Left ventricle myocardium inferior (tissue), 1 donor: ENCODE measurements around the gene AKIRIN2. TPM values are rescaled to one million over a fixed set of nuclear protein-coding genes. Genes with fewer than 3 reads are reported as not detected.

Experiments
- DNase-seq: peaks from one replicate; pipeline ENCODE4 v3.0.0-alpha.2; 2020
- H3K27ac ChIP-seq: fragments of 200-600 bp; replicated peaks from 2 replicates; pipeline ENCODE4 v1.8.0; 2021
- H3K27me3 ChIP-seq: fragments of 200-600 bp; 2 replicates; pipeline ENCODE4 v1.8.0; 2021; ENCODE audit warnings: low read depth
- H3K36me3 ChIP-seq: fragments of 200-600 bp; 2 replicates; pipeline ENCODE4 v1.8.0; 2021
- H3K4me1 ChIP-seq: fragments of 200-600 bp; 2 replicates; pipeline ENCODE4 v1.8.0; 2021
- H3K4me3 ChIP-seq: fragments of 200-600 bp; 2 replicates; pipeline ENCODE4 v1.8.0; 2021; ENCODE audit warnings: mild to moderate bottlenecking, moderate library complexity
- H3K9me3 ChIP-seq: fragments of 200-600 bp; replicated peaks from 2 replicates; pipeline ENCODE4 v1.8.0; 2021
- CTCF ChIP-seq: fragments of 200-600 bp; IDR thresholded peaks from 2 replicates; pipeline ENCODE4 v1.8.0; 2021; ENCODE audit warnings: antibody characterized with exemption, mild to moderate bottlenecking, borderline replicate concordance
- intact Hi-C: fragments of 100-400 bp; cut with micrococcal nuclease; formaldehyde crosslinking; loops from one replicate; pipeline ENCODE4 v1.11.0; 2022
- total RNA-seq: library from RNA; stranded (reverse); fragmentation: NEBNext Ultra II Directional; extraction: Animal tissue kit (Norgen Biotek cat#: 25700); gene quantifications from one replicate; pipeline ENCODE4 v1.2.1, GENCODE V29; 2021
- donor health status: DM: no; HTN: yes; CAD: no; lungs with severe emphysema.

Gene AKIRIN2
- total RNA-seq, 1 donor from 2014 or later = 42.3 TPM

DNA sequence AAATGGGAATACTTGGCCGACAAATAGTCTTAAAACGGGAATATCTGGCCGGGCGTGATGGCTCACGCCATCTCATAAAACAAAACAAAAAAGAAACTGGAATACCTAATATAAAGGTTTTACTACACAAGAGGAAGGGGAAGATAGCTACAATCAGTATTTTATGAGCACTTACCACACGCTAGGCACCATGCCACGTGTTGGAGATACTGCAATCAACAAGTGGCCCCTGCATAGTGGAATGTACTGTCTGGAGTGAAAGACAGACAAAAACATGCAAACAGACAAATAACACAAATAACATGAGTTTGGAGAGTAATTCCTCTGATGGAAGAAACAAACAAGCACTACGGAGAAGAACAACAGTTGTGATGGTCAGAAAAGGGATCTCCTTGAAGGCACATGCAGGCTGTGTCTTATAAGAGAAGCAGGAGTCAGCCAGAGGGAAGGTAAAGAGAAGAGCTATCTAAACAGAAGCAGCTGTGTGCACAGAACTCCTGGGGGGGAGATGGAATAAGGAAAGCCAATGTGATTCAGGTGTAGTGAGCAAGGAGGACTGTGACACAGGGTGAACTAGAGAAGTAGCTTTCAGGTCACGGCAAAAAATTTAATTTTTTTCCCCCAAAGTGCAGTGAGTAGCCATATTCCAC, 39.1 kb upstream of the AKIRIN2 start:
- no peaks in the 10 kb centered on the region for H3K4me1 ChIP-seq
- no peak for TF ChIP-seq CTCF
- intact Hi-C loops = no loop called here

GRCh38 chr6:87738744-87739143, 36.7 kb upstream of the AKIRIN2 start:
- no peaks in the 10 kb centered on the region for H3K36me3 ChIP-seq
- no peaks in the 10 kb centered on the region for H3K27me3 ChIP-seq
- H3K4me3 ChIP-seq = no peak overlapping the region
- H3K27ac ChIP-seq = no peak overlapping the region
- H3K9me3 ChIP-seq = no peaks in the 10 kb centered on the region
- H3K4me1 ChIP-seq = no peaks in the 10 kb centered on the region
- intact Hi-C loops = no loop called here
- TF ChIP-seq CTCF = no peak
- no peak for DNase-seq

More for the DNA sequence above, 39.1 kb upstream of the AKIRIN2 start:
- Histone ChIP-seq H3K27ac (no peak overlapping the region), H3K4me3 (no peak overlapping the region), H3K27me3 (no peaks in the 10 kb centered on the region), H3K36me3 (no peaks in the 10 kb centered on the region), H3K9me3 (no peaks in the 10 kb centered on the region)
- DNase-seq = no peak

- H3K36me3 ChIP-seq = no peaks in the 10 kb centered on the region
- DNase-seq = no peak
- no peaks in the 10 kb centered on the region for H3K4me1 ChIP-seq
- no peaks in the 10 kb centered on the region for H3K27me3 ChIP-seq
- no peak for TF ChIP-seq CTCF
- no peak overlapping the region for H3K27ac ChIP-seq
- H3K9me3 ChIP-seq = no peaks in the 10 kb centered on the region
- intact Hi-C loops = no loop called here
- H3K4me3 ChIP-seq = no peak overlapping the region
Observed at GRCh38 chr6:87738000-87738399, 36.0 kb upstream of the AKIRIN2 start.

DNA sequence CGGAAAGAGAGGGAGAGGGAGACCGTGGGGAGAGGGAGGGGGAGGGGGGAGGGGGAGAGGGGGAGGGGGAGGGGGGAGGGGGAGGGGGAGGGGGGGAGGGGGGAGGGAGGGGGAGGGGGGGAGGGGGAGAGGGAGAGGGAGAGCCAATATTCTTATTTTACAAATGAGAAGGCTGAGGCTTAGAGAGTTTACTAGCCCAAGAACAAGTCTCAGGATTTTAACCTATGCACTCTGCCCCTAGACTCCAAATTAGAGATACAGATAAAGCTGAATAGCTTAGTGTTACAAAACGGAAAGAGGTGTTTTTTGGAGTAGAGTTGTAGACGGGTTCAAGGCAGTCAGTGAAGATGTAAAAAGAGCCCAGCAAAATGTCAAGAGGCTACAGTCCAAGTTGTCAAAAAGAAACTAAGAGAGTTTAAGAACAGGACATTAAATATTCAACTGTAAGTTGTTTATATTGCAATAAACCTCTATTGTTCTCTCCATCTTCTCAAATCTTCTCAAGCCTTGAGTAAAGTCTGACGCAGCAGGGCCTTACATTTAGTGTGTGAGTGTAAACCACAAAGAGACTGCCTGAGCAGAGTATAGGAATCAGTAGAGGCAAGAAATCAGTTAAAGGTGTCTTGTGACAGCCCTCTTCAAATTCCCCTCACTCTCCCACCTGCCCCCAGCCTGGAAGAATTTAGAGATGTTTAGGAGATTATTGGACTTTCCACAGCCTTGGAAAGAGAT, 34.9 kb upstream of the AKIRIN2 start:
- Histone ChIP-seq H3K4me3 (no peak overlapping the region), H3K36me3 (no peaks in the 10 kb centered on the region), H3K27me3 (no peaks in the 10 kb centered on the region), H3K27ac (no peak overlapping the region), H3K4me1 (peaks cover 9% of the 10 kb centered on the region), H3K9me3 (no peaks in the 10 kb centered on the region)
- intact Hi-C loops = no loop called here
- no peak for DNase-seq
- TF ChIP-seq CTCF = no peak

GRCh38 chr6:87731818-87732661, 30.0 kb upstream of the AKIRIN2 start:
- peak; percentile 91 for DNase-seq
- Histone ChIP-seq H3K27ac (peak overlapping the region; percentile 54), H3K9me3 (no peaks in the 10 kb centered on the region), H3K27me3 (no peaks in the 10 kb centered on the region), H3K4me3 (no peak overlapping the region), H3K4me1 (peaks cover 37% of the 10 kb centered on the region), H3K36me3 (no peaks in the 10 kb centered on the region)
- TF ChIP-seq CTCF = no peak
- intact Hi-C loops = no loop called here
